Cardiac muscle cell (in vitro differentiated cells and primary cell): ENCODE measurements around the gene RPS25. TPM values are rescaled to one million over a fixed set of nuclear protein-coding genes. Genes with fewer than 3 reads are reported as not detected.

Source experiments
- DNase-seq, 2 donors: peaks; one replicate each; pipeline versions ENCODE4 v3.0.0 to v3.0.0-alpha.2; 2010 to 2017; ENCODE audit warnings: low read depth in 1 of 2, low spot score in 1 of 2
- H3K27ac ChIP-seq: fragments of 200-600 bp; sonication (generic); 2 replicates; pipeline ENCODE4 v1.5.1; 2016
- H3K27me3 ChIP-seq: fragments of 200-600 bp; sonication (generic); 2 replicates; pipeline ENCODE4 v1.6.0; 2016; ENCODE audit warnings: control low read depth
- H3K36me3 ChIP-seq: fragments of 200-600 bp; sonication (generic); 2 replicates; pipeline ENCODE4 v1.5.1; 2016; ENCODE audit warnings: control low read depth
- H3K4me1 ChIP-seq: fragments of 200-600 bp; sonication (generic); 2 replicates; pipeline ENCODE4 v1.8.1; 2017; ENCODE audit warnings: low read depth, mild to moderate bottlenecking, mixed run types
- H3K4me3 ChIP-seq: fragments of 200-600 bp; sonication (generic); 2 replicates; pipeline ENCODE4 v1.5.1; 2016; ENCODE audit warnings: mild to moderate bottlenecking
- H3K9me3 ChIP-seq: fragments of 200-600 bp; sonication (generic); 2 replicates; pipeline ENCODE4 v1.5.1; 2017; ENCODE audit warnings: low read depth, mild to moderate bottlenecking, control low read depth
- CTCF ChIP-seq: IDR thresholded peaks from 2 replicates; pipeline ENCODE4 v1.5.1; 2012; ENCODE audit warnings: low read depth, mild to moderate bottlenecking, low read length
- polyA plus RNA-seq: library from polyadenylated mRNA; unstranded; fragments of >200 nt; fragmentation: Nextera tagmentation; extraction: Ambion mirVana; gene quantifications from 2 replicates; pipeline ENCODE4 v1.2.1, GENCODE V29; 2016
- total RNA-seq: library from RNA; depleted of rRNA; stranded (reverse); fragments of >200 nt; gene quantifications from 2 replicates; pipeline ENCODE4 v1.2.3, GENCODE V29; 2016

The RPS25 gene
- total and polyA plus RNA-seq, 2 experiments from 2014 or later: 837 to 1,114 TPM

GRCh38 chr11:119057000-119057769 lies 39.0 kb upstream of the RPS25 start, which contains the start of gene HYOU1:
Gene HYOU1 (minus strand): TSS chr11:119057205. CDS start chr11:119056160, 1,045 bp downstream.
- Histone ChIP-seq H3K36me3 (peaks cover 26% of the 10 kb centered on the region), H3K27me3 (no peaks in the 10 kb centered on the region), H3K27ac (peak within 1 kb of the TSS; percentile 95), H3K9me3 (no peaks in the 10 kb centered on the region), H3K4me1 (peaks cover 5% of the 10 kb centered on the region), H3K4me3 (peak within 1 kb of the TSS; percentile 99)
- peak; percentile 98 to 99 for DNase-seq
- peak; percentile 40 for TF ChIP-seq CTCF

- no peak for TF ChIP-seq CTCF
- peak; percentile 3 to 38 for DNase-seq
- no peaks in the 10 kb centered on the region for H3K27me3 ChIP-seq
Observed at GRCh38 chr11:119056421-119056999, 38.4 kb upstream of the RPS25 start.

GRCh38 chr11:119055901-119056300 lies 37.8 kb upstream of the RPS25 start:
- peaks cover 5% of the 10 kb centered on the region for H3K4me1 ChIP-seq
- H3K27ac ChIP-seq: peak overlapping the region; percentile 95
- no peaks in the 10 kb centered on the region for H3K9me3 ChIP-seq
- peaks cover 36% of the 10 kb centered on the region for H3K36me3 ChIP-seq
- H3K4me3 ChIP-seq: peak overlapping the region; percentile 99
- TF ChIP-seq CTCF: no peak
- DNase-seq: peak in 1 of 2 donors; percentile 25
- no peaks in the 10 kb centered on the region for H3K27me3 ChIP-seq

More at GRCh38 chr11:119056421-119056999, 38.4 kb upstream of the RPS25 start:
- peak overlapping the region; percentile 95 for H3K27ac ChIP-seq
- peaks cover 31% of the 10 kb centered on the region for H3K36me3 ChIP-seq
- H3K4me3 ChIP-seq: peak overlapping the region; percentile 99
- no peaks in the 10 kb centered on the region for H3K9me3 ChIP-seq
- H3K4me1 ChIP-seq: peaks cover 5% of the 10 kb centered on the region

- Histone ChIP-seq H3K4me3 (no peak overlapping the region), H3K27me3 (no peaks in the 10 kb centered on the region), H3K36me3 (peaks cover 49% of the 10 kb centered on the region), H3K27ac (no peak overlapping the region), H3K4me1 (peaks cover 5% of the 10 kb centered on the region), H3K9me3 (no peaks in the 10 kb centered on the region)
- no peak for TF ChIP-seq CTCF
- no peak for DNase-seq
Observed at GRCh38 chr11:119054418-119054817, 36.3 kb upstream of the RPS25 start.

GRCh38 chr11:119052163-119052814 lies 34.1 kb upstream of the RPS25 start:
- H3K36me3 ChIP-seq: peaks cover 63% of the 10 kb centered on the region
- H3K27me3 ChIP-seq: no peaks in the 10 kb centered on the region
- H3K4me3 ChIP-seq: no peak overlapping the region
- no peak overlapping the region for H3K27ac ChIP-seq
- TF ChIP-seq CTCF: no peak
- no peaks in the 10 kb centered on the region for H3K9me3 ChIP-seq
- H3K4me1 ChIP-seq: peaks cover 5% of the 10 kb centered on the region
- no peak for DNase-seq
